ENCODE measurements around the gene CREB3L4. TPM values are rescaled to one million over a fixed set of nuclear protein-coding genes. Genes with fewer than 3 reads are reported as not detected.

The CREB3L4 gene
- polyA plus RNA-seq, 1 experiment, result 8.7 TPM

DNA sequence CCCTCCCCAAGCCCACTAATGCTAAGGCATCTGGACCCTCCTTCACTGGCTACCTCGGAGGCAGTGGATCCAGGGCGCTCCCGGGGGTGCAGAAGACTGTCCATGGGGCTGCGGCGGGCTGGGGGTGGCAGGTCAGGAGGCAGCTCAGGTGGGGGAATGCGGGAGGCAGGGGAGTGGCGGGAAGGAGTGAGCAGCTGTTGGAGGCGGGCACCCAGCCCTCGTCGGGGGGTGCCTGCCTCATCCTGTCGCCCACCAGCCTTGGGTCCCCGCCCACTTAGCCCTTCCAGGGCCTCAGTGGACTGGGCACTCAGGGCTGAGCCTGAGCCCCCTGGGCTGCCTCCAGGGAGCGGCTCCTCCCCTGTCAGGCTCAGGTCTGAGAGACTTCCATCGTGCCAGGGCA lies 34.3 kb upstream of the CREB3L4 start:
- Histone ChIP-seq H3K4me3 (ENCODE audit: low read depth, low read length) (no peak overlapping the region), H3K36me3 (ENCODE audit: control insufficient read depth, insufficient read depth, low read length) (peaks cover 42% of the 10 kb centered on the region), H3K27me3 (ENCODE audit: control insufficient read depth, insufficient read depth, low read length) (no peaks in the 10 kb centered on the region)
- CTCF ChIA-PET, result interaction anchor here (1.5 kb wide), 1 partner anchor 10 kb away, joined by 5 read pairs; the partner anchor contains the start of gene GATAD2B
- TF ChIP-seq, protein P1, sequence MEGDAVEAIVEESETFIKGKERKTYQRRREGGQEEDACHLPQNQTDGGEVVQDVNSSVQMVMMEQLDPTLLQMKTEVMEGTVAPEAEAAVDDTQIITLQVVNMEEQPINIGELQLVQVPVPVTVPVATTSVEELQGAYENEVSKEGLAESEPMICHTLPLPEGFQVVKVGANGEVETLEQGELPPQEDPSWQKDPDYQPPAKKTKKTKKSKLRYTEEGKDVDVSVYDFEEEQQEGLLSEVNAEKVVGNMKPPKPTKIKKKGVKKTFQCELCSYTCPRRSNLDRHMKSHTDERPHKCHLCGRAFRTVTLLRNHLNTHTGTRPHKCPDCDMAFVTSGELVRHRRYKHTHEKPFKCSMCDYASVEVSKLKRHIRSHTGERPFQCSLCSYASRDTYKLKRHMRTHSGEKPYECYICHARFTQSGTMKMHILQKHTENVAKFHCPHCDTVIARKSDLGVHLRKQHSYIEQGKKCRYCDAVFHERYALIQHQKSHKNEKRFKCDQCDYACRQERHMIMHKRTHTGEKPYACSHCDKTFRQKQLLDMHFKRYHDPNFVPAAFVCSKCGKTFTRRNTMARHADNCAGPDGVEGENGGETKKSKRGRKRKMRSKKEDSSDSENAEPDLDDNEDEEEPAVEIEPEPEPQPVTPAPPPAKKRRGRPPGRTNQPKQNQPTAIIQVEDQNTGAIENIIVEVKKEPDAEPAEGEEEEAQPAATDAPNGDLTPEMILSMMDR (IDR thresholded peaks at IDR 0.05; ENCODE audit: insufficient read depth, low read depth, low read length), result no peak
- POLR2A ChIA-PET, result no interaction called here
- no peak for DNase-seq (ENCODE audit: low read depth)

DNA sequence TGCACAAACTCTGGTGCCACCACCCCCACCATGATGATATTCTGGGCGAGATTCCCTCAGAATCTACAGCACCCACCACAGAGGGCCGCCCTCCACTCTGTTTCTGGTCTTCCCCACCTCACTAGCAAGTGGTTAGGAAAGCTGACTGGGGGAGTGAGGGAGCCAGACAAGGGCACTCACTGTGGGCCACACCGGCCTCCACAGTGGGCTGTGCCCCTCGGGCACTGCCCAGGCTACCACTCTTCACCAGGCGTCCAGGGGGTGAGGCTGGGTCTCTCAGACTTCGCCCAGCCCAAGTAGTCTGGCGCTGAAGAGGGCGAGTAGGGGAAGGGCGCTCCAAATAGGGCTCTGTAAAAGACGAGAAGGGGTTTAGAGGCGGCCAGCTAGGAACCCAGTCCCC lies 33.7 kb upstream of the CREB3L4 start:
- H3K36me3 ChIP-seq (ENCODE audit: control insufficient read depth, insufficient read depth, low read length), result peaks cover 42% of the 10 kb centered on the region
- ChIA-PET CTCF (interaction anchor here (0.7 to 1.5 kb wide), 2 partner anchors 10 to 12 kb away, joined by 3 to 5 read pairs; partner anchors contain the start of genes DENND4B and GATAD2B), POLR2A (no interaction called here)
- no peak overlapping the region for H3K4me3 ChIP-seq (ENCODE audit: low read depth, low read length)
- TF ChIP-seq, protein P1 (IDR thresholded peaks at IDR 0.05; ENCODE audit: insufficient read depth, low read depth, low read length), result no peak
- no peaks in the 10 kb centered on the region for H3K27me3 ChIP-seq (ENCODE audit: control insufficient read depth, insufficient read depth, low read length)
- no peak for DNase-seq (ENCODE audit: low read depth)

DNA sequence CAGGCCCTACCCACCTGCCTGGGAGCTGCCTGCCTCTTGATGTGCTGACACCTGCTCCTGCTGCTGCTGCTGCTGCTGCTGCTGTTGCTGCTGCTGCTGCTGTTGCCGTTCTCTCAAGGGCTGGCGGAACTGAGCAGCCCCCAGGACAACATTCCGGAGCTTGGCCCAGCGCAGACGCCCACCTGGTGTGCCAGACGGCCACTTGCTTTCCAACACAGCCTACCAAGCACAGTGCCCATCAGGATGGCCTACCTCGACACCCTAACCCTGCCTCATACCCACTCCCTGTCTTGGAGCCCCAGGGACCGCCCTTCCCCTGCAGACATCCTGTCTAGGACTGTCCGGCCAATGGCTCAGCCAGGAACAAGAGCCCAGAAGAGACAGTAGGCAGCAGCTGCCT lies 33.0 kb upstream of the CREB3L4 start:
- ChIA-PET POLR2A (no interaction called here), CTCF (interaction anchor here (0.7 to 1.5 kb wide), 2 partner anchors 11 kb away, joined by 3 to 5 read pairs; partner anchors contain the start of genes DENND4B and GATAD2B)
- no peak overlapping the region for H3K4me3 ChIP-seq (ENCODE audit: low read depth, low read length)
- TF ChIP-seq, protein P1 (IDR thresholded peaks at IDR 0.05; ENCODE audit: insufficient read depth, low read depth, low read length), result no peak
- H3K36me3 ChIP-seq (ENCODE audit: control insufficient read depth, insufficient read depth, low read length), result peaks cover 42% of the 10 kb centered on the region
- no peaks in the 10 kb centered on the region for H3K27me3 ChIP-seq (ENCODE audit: control insufficient read depth, insufficient read depth, low read length)
- DNase-seq (ENCODE audit: low read depth), result no peak

DNA sequence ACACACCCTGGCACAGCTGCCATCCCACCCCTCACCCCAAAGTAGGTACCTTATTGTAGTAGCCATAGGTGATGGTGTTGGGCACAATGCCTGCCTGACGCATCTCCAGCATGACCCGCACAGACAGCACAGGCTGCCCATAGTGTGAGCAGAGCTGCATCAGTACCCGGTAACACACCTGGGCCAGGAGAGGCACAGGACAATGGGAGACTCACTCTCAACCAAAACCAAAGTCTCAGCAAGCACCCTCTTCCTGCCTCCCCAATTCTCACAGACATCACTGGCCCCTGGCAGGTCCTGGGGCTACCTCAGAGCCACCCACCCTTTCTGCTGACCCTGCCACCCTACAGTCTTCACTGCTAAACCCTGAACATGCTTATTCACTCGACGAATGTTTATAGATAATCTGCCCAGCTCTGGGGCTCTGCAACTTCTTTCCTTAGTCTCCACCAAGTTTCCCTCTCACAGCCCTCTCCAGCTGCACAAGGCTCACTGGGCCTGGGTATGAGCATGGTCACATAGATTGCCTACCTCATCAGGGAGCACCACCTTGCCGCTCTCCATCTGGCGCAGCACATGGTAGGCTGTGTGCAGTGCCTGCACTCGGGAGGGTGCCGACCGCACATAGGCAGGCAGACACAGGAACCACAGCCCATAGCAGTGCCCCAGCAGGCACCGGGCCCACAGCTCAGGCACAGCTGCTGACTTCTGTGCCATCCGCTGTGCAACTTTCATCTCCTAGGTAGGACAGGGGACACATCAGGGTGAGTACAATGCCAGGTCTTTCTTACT lies 31.5 kb upstream of the CREB3L4 start:
- Histone ChIP-seq H3K4me3 (ENCODE audit: low read depth, low read length) (no peak overlapping the region), H3K36me3 (ENCODE audit: control insufficient read depth, insufficient read depth, low read length) (peaks cover 45% of the 10 kb centered on the region), H3K27me3 (ENCODE audit: control insufficient read depth, insufficient read depth, low read length) (no peaks in the 10 kb centered on the region)
- ChIA-PET CTCF (no interaction called here), POLR2A (no interaction called here)
- DNase-seq (ENCODE audit: low read depth), result no peak
- TF ChIP-seq, protein P1 (IDR thresholded peaks at IDR 0.05; ENCODE audit: insufficient read depth, low read depth, low read length), result no peak

DNA sequence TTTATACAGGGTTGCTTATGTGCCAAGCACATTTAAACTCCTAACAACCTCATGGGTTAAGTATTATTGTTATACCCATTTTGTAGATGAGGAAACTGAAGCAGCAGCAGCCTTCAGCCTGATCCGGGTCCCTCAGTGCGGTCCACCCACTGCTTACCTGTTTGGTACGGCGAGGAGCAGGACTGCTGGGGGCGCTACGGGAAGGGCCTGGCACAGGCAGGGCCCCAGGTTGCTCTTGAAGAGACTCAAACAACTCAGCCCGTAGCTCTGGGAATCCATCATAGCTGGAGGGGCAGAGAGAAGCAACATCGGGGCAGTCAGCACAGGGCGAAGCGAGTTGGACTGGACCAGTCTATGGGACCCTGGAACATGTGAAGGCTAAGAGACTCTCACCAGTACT lies 30.4 kb upstream of the CREB3L4 start:
- no peak overlapping the region for H3K4me3 ChIP-seq (ENCODE audit: low read depth, low read length)
- no peak for DNase-seq (ENCODE audit: low read depth)
- TF ChIP-seq, protein P1 (IDR thresholded peaks at IDR 0.05; ENCODE audit: insufficient read depth, low read depth, low read length), result no peak
- no peaks in the 10 kb centered on the region for H3K27me3 ChIP-seq (ENCODE audit: control insufficient read depth, insufficient read depth, low read length)
- POLR2A ChIA-PET, result no interaction called here
- peaks cover 45% of the 10 kb centered on the region for H3K36me3 ChIP-seq (ENCODE audit: control insufficient read depth, insufficient read depth, low read length)
- CTCF ChIA-PET, result interaction anchor here (0.7 kb wide), 1 partner anchor 9 kb away, joined by 3 read pairs; no protein-coding TSS in a partner anchor
